ENCODE results near the gene LRRC59.
"Not testable (repeated sequence)": the region's sequence is repeated elsewhere in the genome, so short reads cannot be mapped to it uniquely, and the experiment has no call there.

LRRC59 gene

DNA sequence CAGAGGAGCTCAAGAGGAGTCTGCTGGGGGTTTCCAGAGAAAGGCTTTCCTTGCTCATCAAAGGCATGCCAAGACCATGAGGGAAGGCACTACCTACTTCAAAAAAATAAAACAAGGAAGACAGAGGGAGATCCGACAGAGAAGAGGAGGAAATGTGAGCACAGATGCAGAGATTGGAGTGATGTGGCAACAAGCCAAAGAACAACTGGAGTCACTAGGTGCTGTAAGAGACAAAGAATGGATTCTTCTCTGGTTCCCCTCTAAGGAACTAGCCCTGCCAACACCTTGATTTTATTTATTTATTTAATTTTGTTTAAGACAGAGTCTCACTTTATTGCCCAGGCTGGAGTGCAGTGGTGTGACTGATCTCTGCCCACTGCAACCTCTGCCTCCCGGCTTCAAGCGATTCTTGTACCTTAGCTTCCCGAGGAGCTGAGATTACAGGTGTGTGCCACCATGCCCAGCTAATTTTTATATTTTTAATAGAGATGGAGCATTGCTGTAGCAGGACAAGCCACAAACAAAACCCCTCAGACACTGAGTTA is 14.9 kb upstream of the LRRC59 start:
- no peak for DNase-seq (ENCODE audit: extremely low read depth, low read depth)
- TF ChIP-seq, protein P1, sequence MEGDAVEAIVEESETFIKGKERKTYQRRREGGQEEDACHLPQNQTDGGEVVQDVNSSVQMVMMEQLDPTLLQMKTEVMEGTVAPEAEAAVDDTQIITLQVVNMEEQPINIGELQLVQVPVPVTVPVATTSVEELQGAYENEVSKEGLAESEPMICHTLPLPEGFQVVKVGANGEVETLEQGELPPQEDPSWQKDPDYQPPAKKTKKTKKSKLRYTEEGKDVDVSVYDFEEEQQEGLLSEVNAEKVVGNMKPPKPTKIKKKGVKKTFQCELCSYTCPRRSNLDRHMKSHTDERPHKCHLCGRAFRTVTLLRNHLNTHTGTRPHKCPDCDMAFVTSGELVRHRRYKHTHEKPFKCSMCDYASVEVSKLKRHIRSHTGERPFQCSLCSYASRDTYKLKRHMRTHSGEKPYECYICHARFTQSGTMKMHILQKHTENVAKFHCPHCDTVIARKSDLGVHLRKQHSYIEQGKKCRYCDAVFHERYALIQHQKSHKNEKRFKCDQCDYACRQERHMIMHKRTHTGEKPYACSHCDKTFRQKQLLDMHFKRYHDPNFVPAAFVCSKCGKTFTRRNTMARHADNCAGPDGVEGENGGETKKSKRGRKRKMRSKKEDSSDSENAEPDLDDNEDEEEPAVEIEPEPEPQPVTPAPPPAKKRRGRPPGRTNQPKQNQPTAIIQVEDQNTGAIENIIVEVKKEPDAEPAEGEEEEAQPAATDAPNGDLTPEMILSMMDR (IDR thresholded peaks at IDR 0.05; ENCODE audit: low read depth, low read length, missing control alignments): no peak
- no peak overlapping the region for H3K4me3 ChIP-seq (replicated peaks; ENCODE audit: low read depth, low read length)

GRCh38 chr17:50407921-50408320 is 10.6 kb upstream of the LRRC59 start:
- DNase-seq (ENCODE audit: extremely low read depth, low read depth): no peak
- H3K4me3 ChIP-seq (replicated peaks; ENCODE audit: low read depth, low read length): no peak overlapping the region
- TF ChIP-seq, protein P1 (IDR thresholded peaks at IDR 0.05; ENCODE audit: low read depth, low read length, missing control alignments): no peak

DNA sequence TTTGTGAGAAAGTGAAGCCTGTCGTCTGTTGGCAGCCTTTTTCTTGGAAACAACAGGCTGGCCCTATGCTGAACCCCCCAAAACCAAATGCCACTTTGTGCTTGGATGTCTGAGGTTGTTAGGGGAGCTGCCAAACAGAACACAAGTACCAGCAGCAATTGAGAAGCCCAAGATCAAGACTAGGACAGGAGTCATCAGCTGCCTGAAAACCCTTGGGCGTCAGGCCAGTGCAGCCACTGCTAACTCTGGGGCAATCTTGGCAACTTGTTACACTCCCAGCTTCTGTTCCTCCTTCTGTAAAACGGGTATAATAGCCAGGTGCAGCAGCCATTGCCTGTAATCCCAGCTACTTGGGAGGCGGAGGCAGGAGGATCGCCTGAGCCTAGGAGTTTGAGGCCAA is 9.3 kb upstream of the LRRC59 start:
- TF ChIP-seq, protein P1 (IDR thresholded peaks at IDR 0.05; ENCODE audit: low read depth, low read length, missing control alignments): no peak
- H3K4me3 ChIP-seq (replicated peaks; ENCODE audit: low read depth, low read length): no peak overlapping the region
- DNase-seq (ENCODE audit: extremely low read depth, low read depth): no peak

DNA sequence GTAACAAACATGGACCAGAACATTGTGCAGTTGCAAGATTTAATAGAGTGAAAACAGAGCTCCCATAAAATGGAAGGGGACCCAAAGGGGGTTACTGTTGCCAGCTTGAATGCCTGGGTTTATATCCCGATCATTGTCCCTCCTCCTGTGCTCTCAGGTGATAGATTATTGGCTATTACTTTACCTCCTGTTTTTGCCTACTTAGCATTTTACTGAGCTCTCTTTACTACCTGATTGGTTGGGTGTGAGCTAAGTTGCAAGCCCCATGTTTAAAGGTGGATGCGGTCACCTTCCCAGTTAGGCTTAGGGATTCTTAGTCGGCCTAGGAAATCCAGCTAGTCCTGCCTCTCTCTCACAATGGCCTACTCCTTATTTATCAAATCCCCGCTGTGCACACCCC is 8.0 kb upstream of the LRRC59 start:
- not testable (repeated sequence) for H3K4me3 ChIP-seq (replicated peaks; ENCODE audit: low read depth, low read length); DNase-seq (ENCODE audit: extremely low read depth, low read depth)

GRCh38 chr17:50399591-50399990 is 2.3 kb upstream of the LRRC59 start:
- H3K4me3 ChIP-seq (replicated peaks; ENCODE audit: low read depth, low read length); DNase-seq (ENCODE audit: extremely low read depth, low read depth): not testable (repeated sequence)

DNA sequence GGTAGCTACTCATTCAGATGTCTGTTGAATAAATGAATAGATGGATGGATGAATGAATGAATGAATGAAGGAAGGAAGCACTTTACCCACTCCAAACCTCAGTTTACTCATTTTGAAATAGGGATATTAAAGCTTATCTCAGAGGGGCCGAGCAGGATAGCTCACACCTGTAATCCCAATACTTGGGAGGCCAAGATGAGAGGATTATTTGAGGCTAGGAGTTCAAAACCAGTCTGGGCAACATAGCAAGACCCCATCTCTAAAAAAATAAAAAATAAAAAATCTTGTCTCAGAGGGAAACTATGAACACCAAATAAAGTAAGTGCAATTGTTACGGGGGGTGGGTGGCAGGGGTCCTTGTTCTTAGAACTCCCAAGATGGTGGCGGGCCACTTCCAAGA is 1.3 kb upstream of the LRRC59 start:
- DNase-seq (ENCODE audit: extremely low read depth, low read depth); H3K4me3 ChIP-seq (replicated peaks; ENCODE audit: low read depth, low read length): not testable (repeated sequence)

DNA sequence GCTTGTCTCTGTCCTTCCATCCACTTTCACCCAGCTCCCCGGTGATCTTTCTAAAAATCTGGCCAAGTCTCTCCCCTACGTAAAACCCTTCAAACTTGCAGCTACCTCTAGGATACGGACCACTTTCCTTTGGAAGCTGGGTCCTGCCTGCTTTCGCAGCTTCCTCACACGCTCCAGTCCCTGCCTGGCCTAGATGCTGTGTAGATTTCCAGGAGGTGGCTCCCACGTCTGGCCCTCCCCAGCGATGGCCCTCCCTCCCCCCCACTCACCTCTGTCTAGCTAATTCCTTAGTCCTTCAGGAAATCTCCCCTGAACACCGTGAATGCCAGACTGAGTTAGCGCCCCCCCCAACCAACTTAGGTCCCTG is 579 bp upstream of the LRRC59 start:
- H3K4me3 ChIP-seq (replicated peaks; ENCODE audit: low read depth, low read length): peak overlapping the region; percentile 100; the same call in 1 of the 2 replicates
- TF ChIP-seq, protein P1 (IDR thresholded peaks at IDR 0.05; ENCODE audit: low read depth, low read length, missing control alignments): no peak
- no peak for DNase-seq (ENCODE audit: extremely low read depth, low read depth)

DNA sequence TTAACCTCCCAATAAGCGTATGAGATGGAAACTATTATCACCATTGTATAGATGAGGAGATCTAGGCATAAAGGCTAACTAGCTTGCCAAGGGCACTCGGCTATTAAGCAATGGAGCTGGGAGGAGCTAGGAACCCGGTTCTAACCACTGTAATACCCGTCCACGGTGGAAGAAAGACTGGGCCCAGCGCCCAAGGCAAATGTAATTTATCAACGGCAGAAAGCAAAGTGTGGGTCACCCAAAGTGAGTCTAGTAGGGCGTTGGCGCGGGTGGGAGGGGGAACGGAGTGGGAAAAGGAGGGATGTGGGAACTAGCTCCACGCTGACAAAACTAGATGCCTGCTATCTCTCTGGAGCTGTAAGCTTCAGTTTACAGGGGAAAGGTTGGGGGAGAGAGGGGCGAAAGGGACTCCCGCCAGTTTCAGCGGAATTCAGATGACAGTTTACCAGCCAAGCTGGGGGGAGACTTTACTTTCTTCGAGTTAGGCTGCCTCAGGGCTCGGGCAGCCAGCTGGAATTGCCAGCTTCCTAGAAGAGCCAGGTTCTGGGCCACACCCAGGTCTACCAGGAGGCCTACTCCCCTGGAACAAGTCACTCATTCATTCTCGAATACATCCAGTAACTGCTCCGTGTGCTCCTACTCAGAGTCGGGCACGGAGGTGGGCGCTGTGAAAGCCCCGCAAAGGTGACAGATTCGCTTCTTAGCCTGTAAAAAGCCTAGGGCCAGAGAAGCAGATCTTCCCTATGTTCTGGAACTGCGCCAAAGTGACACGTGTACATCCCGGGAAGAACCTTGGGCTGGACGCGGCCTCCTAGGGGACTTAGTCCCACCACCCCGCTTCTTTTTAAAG is 837 bp downstream of the LRRC59 start:
- TF ChIP-seq, protein P1 (IDR thresholded peaks at IDR 0.05; ENCODE audit: low read depth, low read length, missing control alignments): no peak
- peak overlapping the region; percentile 100 for H3K4me3 ChIP-seq (replicated peaks; ENCODE audit: low read depth, low read length)
- no peak for DNase-seq (ENCODE audit: extremely low read depth, low read depth)

Measured in HFF-Myc (cell line).